Activated T-helper 9 cell treated with anti-CD3 and anti-CD28 coated beads, Interleukin-2, amount 50 U/mL, for 16 hours (primary cell): ENCODE data around the gene PTPRN2.

Source experiments
- DNase-seq: peaks from one replicate; pipeline ENCODE4 v3.0.0-alpha.2; 2020; ENCODE audit warnings: low read depth

The PTPRN2 gene

GRCh38 chr7:157814931-157815705 is 772.5 kb downstream of the PTPRN2 start:
- DNase-seq, result no peak

DNA sequence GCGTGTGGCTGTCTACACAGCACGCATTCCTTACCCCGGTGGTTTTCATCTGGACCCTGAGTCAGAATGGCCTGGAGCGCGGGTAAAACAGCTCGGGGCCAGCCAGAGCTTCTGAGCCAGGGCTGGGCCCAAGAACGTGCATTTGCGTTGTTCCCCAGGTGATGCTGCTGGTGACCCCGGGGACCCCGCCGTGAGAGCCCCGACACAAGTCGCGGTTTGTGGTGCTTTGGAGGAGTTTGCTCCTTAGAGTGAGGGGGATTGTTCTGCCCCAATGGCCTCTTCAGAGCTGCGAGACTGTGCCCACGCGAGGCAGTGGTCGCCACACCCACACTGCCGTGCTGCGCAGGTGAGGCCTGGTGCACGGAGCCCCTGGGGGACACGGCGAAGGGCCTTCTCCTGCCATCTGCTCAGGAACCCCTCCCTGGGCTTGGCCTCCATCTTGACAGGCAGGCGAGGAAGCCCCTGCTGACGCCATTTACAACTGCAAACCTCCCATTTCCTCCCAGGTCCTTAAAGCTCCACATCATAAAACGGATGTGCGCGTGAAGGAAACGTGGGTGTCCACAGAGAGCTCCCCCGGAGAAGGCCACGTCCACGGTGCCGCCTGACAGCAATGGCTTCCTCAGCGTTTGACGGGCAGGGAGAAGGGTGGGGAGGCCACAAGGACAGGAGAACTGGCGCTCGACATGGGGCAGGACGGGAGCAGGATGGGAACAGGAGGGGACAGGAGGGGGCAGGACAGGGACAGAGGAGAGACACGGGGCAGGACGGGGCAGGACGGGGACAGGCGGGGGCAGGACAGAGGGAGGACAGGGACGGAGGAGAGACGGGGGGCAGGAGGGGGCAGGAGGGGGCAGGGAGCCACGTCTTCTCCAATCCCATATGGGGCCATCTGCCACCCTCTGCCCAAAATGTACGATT is 773.6 kb downstream of the PTPRN2 start:
- no peak for DNase-seq

DNA sequence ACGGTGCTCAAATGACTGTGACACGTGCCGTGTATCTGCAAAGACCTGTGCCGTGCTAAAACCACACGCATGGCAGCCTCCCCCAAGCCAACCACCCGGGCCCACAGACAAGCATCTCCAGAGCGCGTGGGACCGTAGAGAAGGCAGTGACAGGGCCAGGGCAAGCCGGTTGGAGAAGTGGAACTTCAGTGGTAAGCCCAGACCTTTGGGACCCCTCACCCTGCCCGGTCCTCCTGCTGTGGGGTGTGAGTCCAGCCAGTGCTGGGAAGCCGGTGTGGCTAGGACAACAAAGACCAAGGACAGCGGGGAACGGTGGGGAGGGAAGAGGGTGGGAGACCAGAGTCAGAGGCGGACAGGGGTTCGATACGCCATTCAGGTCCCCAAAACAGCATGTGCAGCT is 774.6 kb downstream of the PTPRN2 start:
- no peak for DNase-seq

GRCh38 chr7:157811946-157812345 is 775.7 kb downstream of the PTPRN2 start:
- no peak for DNase-seq

- DNase-seq, result no peak
Observed at GRCh38 chr7:157809863-157810851, 777.5 kb downstream of the PTPRN2 start.

- DNase-seq, result no peak
Observed at GRCh38 chr7:157809154-157809862, 778.3 kb downstream of the PTPRN2 start.

GRCh38 chr7:157808042-157808441 is 779.6 kb downstream of the PTPRN2 start:
- no peak for DNase-seq

- no peak for DNase-seq
Observed at GRCh38 chr7:157807510-157807909, 780.1 kb downstream of the PTPRN2 start.

- no peak for DNase-seq
Observed at GRCh38 chr7:157806711-157807110, 780.9 kb downstream of the PTPRN2 start.

DNA sequence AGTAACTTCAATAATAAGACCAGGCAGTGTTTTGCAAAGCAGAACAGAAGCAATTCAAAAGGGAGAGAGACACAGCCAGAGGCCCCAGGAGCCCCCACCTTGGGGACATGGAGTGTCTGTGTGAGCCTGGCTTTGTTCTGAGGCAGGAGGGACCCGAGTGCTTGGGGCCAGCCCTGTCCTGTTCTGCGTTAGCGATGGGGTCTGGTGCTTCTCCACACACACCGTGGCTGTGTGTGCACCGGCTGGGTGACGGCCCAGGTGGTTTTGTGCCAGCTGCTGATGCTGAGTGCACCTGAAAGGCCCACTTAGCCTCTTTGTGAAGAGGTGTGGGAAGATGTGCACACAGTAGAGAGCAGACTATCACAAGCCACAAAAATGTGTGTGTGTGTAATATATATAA is 781.9 kb downstream of the PTPRN2 start:
- DNase-seq, result no peak

DNA sequence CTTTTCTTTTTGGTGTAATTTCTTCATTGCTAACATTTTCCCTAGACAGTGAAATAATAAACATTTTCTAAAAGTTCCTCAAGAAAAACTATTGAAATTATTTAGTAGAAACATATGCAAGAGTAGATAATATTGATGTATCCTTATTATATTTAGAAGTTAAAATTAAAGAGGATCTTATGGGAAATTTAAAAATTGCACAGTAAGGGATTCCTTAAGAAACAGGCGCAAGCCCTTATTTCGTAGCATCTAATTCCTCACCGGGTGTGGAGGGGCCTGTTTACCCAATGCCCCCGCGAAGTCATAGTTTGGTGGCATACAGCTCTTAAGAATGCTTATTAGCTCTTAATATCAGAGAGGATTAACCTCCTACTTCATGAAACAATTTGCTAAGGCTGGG is 783.7 kb downstream of the PTPRN2 start:
- DNase-seq, result no peak

DNA sequence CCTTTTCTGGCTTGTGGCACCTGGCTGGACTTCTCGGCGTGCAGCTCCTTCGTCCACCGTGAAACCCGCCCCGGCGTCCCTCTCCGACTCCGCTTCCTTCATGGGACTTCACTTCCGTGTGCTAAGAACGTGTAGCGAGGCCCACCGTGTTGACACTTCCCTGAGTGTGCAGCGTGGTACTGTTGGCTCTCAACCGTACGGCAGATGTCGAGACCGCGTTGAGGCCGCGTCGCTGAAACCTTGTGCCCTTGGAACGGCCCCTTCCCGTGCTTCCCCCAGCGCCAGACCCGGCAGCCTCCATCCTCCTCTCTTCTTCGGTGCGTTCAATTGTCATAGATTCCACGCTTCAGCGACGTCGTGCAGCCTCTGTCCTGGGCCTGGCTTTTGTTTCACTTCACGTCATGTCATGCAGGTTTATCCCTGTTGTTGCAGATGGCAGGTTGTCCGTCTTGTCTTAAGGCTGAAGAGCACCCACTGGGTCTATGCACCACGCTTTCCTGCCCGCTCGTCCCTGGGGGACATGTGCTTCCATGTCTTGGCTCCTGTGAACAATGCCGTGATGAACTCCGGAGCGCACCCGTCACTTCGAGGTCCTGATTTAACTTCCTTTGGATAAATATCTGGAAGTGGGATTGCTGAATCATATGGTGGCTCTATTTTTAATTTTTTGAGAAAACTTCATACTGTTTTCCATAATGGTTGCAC is 785.5 kb downstream of the PTPRN2 start:
- DNase-seq, result no peak

DNA sequence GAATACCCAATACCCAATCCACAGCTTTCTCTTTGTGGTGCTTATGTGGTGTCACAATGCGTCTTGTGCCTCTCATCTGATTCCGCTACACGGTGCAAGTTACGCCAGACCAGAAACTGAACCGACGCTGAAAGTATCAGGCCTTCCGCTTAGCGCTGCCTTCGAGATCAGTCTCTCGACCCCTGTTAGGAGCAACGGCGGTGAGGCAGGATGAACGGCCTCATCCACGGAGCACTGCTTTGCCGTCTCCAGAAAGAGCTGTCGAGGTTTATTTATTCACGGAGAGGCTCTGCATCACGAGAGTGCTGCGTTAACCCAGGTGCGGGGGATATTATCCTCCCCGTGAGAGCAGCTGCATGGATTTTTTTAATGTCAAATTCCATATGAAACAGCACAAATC is 786.5 kb downstream of the PTPRN2 start:
- DNase-seq, result no peak

DNA sequence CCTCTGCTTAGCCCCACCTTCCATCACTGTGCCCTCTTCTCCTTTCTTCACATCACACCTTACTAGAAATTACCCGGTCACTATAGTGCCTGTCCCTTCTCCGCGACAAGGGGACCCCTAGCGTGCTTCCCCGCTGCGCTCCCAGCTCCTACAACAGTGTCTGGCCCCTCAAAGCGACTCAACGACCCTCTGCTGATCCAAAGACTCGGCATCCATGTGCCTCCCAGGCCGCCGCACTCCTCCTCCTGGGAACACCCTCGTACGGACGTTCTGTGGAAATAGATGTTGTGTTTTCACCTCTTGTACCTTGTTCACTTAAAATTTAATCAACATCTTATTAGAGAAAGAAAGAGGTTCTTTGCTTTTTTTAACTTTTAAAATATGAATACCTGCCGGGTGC is 787.3 kb downstream of the PTPRN2 start:
- no peak for DNase-seq

DNA sequence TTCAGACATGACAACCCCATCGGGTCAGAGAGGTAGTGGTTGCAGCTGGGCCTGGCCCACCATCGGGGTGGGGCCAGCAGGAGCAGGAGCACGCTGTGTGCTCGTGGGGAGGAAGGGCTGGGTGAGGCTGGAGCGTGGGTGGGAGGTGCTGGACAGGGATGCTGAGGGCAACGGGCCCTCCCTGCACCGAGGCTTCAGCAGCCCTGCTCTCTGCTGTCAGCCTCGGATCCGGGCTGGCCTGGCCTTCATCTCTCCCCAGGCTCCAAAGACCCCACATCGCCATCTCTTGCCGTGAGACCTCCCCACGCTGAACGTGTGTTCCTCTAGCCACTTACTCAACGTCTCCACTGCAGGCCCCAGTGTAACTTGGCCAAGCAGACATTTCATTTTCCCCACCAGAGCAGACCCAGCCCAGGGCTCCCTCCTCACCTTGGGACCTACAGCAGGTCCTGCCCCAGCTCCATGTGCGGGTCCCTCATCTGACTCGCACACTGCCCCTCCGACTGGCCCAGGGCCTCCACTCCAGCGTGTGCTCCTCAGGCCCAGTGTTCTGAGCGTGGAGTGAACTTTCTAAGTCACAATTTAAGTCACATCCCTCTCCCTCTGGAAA is 788.4 kb downstream of the PTPRN2 start:
- DNase-seq, result no peak

DNA sequence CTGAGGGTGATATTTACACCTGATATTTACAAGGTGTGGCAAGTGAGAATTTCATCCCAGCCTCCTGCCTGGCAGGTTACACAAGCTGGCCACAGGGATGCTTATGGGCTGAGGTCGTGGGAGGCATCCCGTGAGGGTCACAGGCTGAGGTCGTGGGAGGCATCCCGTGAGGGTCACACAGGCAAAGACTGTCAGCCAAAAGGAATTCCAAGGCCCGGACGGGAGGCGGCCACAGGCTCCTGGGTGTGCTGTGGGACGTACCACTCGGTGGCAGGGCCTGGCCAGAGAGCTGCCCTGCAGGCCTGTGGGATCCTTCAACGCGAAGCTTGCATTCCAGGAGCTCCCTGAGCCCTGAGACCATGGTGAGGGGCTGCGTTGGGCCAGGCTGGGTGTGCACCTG is 790.3 kb downstream of the PTPRN2 start:
- no peak for DNase-seq

DNA sequence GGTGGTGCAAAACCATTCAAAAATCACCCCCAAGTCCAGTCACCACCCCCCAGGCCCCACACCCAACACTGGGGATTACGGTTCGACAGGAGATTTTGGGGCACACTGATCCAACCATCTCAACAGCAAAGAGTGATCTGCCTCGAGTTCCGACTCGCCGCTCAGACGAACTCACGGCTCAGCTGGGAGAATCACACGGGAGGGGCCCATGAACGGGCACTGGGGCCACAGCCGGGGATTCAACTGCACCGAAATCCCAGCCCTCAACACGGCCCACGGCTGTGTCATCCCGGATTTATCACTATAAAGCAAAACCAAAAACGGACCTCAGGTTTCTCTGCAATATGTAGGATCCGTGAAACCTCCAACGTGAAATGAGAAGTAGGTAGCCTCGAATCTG is 790.8 kb downstream of the PTPRN2 start:
- DNase-seq, result no peak

DNA sequence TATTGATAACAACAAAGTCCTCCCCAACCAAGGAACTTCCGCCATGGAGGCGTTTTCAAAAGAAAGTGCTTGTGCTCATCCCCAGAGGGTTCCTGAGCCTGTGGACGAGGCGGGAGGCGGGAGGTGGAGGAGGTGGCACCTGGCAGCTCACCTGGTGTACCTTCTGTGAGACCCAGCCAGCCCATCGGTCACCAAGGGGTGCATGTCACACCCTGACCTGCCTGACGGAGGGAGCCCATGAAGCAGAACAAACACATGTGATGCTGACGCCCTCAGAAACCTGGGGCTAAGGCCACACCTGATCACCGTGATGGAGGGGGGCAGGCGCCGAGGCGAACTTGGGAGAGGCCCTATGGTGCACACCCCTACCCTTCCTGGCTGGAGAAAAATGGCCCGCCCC is 792.0 kb downstream of the PTPRN2 start:
- DNase-seq, result no peak

- DNase-seq, result no peak
Observed at GRCh38 chr7:157795199-157795598, 792.4 kb downstream of the PTPRN2 start.

DNA sequence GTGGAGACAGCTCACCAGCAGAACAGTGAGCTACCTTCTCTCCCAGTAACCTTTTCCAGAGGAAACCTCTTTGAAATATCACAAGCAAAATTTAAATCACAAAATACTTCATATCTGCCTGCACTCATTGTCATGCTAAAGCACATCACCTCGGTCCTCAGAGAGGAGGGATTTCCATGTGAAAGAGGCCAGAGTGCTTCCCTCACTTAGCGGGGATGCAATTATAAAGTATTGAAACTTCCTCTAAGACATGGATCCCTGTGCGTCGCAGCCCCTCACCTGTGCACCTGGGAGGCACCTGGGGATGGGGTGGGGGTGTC is 792.9 kb downstream of the PTPRN2 start:
- no peak for DNase-seq
